ENCODE results near the gene ZNF608. TPM values are rescaled to one million over a fixed set of nuclear protein-coding genes. Genes with fewer than 3 reads are reported as not detected.

The ZNF608 gene
- total RNA-seq, 8 experiments from 2014 or later: 5.0 to 141 (median 99.6) TPM

- Histone ChIP-seq H3K4me1 (replicated peaks in 1 of 2) (peaks cover 0 to 13% of the 10 kb centered on the region in 2 donors), H3K4me3 (peak overlapping the region; percentile 53 to 68 (median 59)), H3K27ac (peak overlapping the region; percentile 83 to 92)
- peak; percentile 6 to 31 (median 22) for ATAC-seq (replicated peaks in 6 of 8)
- WGBS, 10 experiments: 0 to 4% (median 0%) methylated on average over 1 to 11 of the region's 17 CpGs
- in situ Hi-C loops (cut with MboI; ENCODE audit: low pct_unique_long_range_greater_than_20kb in 2 of 9, low sequenced_read_pairs in 9 of 9, unreplicated experiment in 9 of 9): loop anchor here in 2 of 9 experiments (25.0 kb wide), 1 partner anchor 1086 kb away; no protein-coding TSS in a partner anchor
Observed at GRCh38 chr5:124747791-124748686, 1.6 kb upstream of the ZNF608 start.

- peak; percentile 37 to 59 (median 53) for ATAC-seq (replicated peaks in 6 of 8)
- H3K4me3 ChIP-seq: peak overlapping the region; percentile 53 to 68 (median 59)
- WGBS, 10 experiments: 0 to 3% (median 0%) methylated on average over 8 to 20 of the region's 32 CpGs; no CpG with 5 or more reads in 1 of the 10 experiments
- H3K4me1 ChIP-seq (replicated peaks in 1 of 2): peaks cover 0 to 13% of the 10 kb centered on the region in 2 donors
- H3K27ac ChIP-seq: peak overlapping the region; percentile 92 to 94
- in situ Hi-C loops (cut with MboI; ENCODE audit: low pct_unique_long_range_greater_than_20kb in 2 of 9, low sequenced_read_pairs in 9 of 9, unreplicated experiment in 9 of 9): loop anchor here in 2 of 9 experiments (25.0 kb wide), 1 partner anchor 1085 kb away; no protein-coding TSS in a partner anchor
Observed at GRCh38 chr5:124746916-124747790, 714 bp upstream of the ZNF608 start.

- in situ Hi-C loops (cut with MboI; ENCODE audit: low pct_unique_long_range_greater_than_20kb in 2 of 9, low sequenced_read_pairs in 9 of 9, unreplicated experiment in 9 of 9): loop anchor here in 2 of 9 experiments (25.0 kb wide), 1 partner anchor 1083 kb away; no protein-coding TSS in a partner anchor
- peak overlapping the region; percentile 92 to 94 for H3K27ac ChIP-seq
- ATAC-seq (replicated peaks in 6 of 8): no peak
- peaks cover 0 to 8% of the 10 kb centered on the region in 2 donors for H3K4me1 ChIP-seq (replicated peaks in 1 of 2)
- 0 to 51% (median 1%) methylated on average over 1 to 8 of the region's 8 CpGs for WGBS, 10 experiments
- peak overlapping the region; percentile 53 to 68 (median 59) for H3K4me3 ChIP-seq
Observed at GRCh38 chr5:124745007-124745927, 1.2 kb downstream of the ZNF608 start.

- no peaks in the 10 kb centered on the region for H3K4me1 ChIP-seq (replicated peaks in 1 of 2)
- in situ Hi-C loops (cut with MboI; ENCODE audit: low pct_unique_long_range_greater_than_20kb in 2 of 9, low sequenced_read_pairs in 9 of 9, unreplicated experiment in 9 of 9): loop anchor here in 2 of 9 experiments (25.0 kb wide), 1 partner anchor 1082 kb away; no protein-coding TSS in a partner anchor
- H3K27ac ChIP-seq: peak overlapping the region; percentile 92 to 94
- H3K4me3 ChIP-seq: peak overlapping the region; percentile 53 to 68 (median 59)
- WGBS, 10 experiments: 0 to 50% (median 1%) methylated on average over 2 to 15 of the region's 27 CpGs
- ATAC-seq (replicated peaks in 6 of 8): no peak
Observed at GRCh38 chr5:124744170-124744971, 2.1 kb downstream of the ZNF608 start.

GRCh38 chr5:124743602-124744169, 2.8 kb downstream of the ZNF608 start:
- Histone ChIP-seq H3K27ac (peak overlapping the region; percentile 92 to 94), H3K4me3 (peak overlapping the region; percentile 53 to 68 (median 59)), H3K4me1 (replicated peaks in 1 of 2) (peaks cover 0 to 3% of the 10 kb centered on the region in 2 donors)
- WGBS, 10 experiments: 0 to 20% (median 2%) methylated on average over 1 to 5 of the region's 5 CpGs; no CpG with 5 or more reads in 4 of the 10 experiments
- in situ Hi-C loops (cut with MboI; ENCODE audit: low pct_unique_long_range_greater_than_20kb in 2 of 9, low sequenced_read_pairs in 9 of 9, unreplicated experiment in 9 of 9): loop anchor here in 2 of 9 experiments (25.0 kb wide), 1 partner anchor 1081 kb away; no protein-coding TSS in a partner anchor
- no peak for ATAC-seq (replicated peaks in 6 of 8)

GRCh38 chr5:124742983-124743601, 3.3 kb downstream of the ZNF608 start:
- H3K4me3 ChIP-seq: peak overlapping the region; percentile 53 to 68 (median 59)
- peaks cover 0 to 9% of the 10 kb centered on the region in 2 donors for H3K4me1 ChIP-seq (replicated peaks in 1 of 2)
- in situ Hi-C loops (cut with MboI; ENCODE audit: low pct_unique_long_range_greater_than_20kb in 2 of 9, low sequenced_read_pairs in 9 of 9, unreplicated experiment in 9 of 9): loop anchor here in 2 of 9 experiments (25.0 kb wide), 1 partner anchor 1081 kb away; no protein-coding TSS in a partner anchor
- WGBS, 10 experiments: 0 to 27% (median 4%) methylated on average over 2 to 8 of the region's 8 CpGs; no CpG with 5 or more reads in 1 of the 10 experiments
- no peak for ATAC-seq (replicated peaks in 6 of 8)
- peak overlapping the region; percentile 92 to 94 for H3K27ac ChIP-seq

GRCh38 chr5:124742521-124742920, 3.9 kb downstream of the ZNF608 start:
- H3K4me3 ChIP-seq: peak overlapping the region; percentile 53 to 68 (median 59)
- H3K4me1 ChIP-seq (replicated peaks in 1 of 2): peaks cover 0 to 14% of the 10 kb centered on the region in 2 donors
- H3K27ac ChIP-seq: peak overlapping the region; percentile 92 to 94
- in situ Hi-C loops (cut with MboI; ENCODE audit: low pct_unique_long_range_greater_than_20kb in 2 of 9, low sequenced_read_pairs in 9 of 9, unreplicated experiment in 9 of 9): loop anchor here in 2 of 9 experiments (25.0 kb wide), 1 partner anchor 1080 kb away; no protein-coding TSS in a partner anchor
- ATAC-seq (replicated peaks in 6 of 8): no peak
- 0 to 67% (median 0%) methylated on average over 1 to 4 of the region's 4 CpGs for WGBS, 10 experiments

GRCh38 chr5:124741711-124742496, 4.5 kb downstream of the ZNF608 start:
- WGBS, 10 experiments: 0 to 29% (median 0%) methylated on average over 1 to 4 of the region's 4 CpGs; no CpG with 5 or more reads in 5 of the 10 experiments
- H3K4me1 ChIP-seq (replicated peaks in 1 of 2): peaks cover 6 to 20% of the 10 kb centered on the region in 2 donors
- peak; percentile 6 to 48 (median 26) for ATAC-seq (replicated peaks in 6 of 8)
- in situ Hi-C loops (cut with MboI; ENCODE audit: low pct_unique_long_range_greater_than_20kb in 2 of 9, low sequenced_read_pairs in 9 of 9, unreplicated experiment in 9 of 9): loop anchor here in 2 of 9 experiments (25.0 kb wide), 1 partner anchor 1080 kb away; no protein-coding TSS in a partner anchor
- H3K27ac ChIP-seq: peak overlapping the region; percentile 92 to 94
- H3K4me3 ChIP-seq: peak overlapping the region; percentile 53 to 68 (median 59)

- ATAC-seq (replicated peaks in 6 of 8): peak in 3 of 8 experiments; percentile 2 to 55 (median 16)
- peak overlapping the region; percentile 35 to 94 for H3K27ac ChIP-seq
- in situ Hi-C loops (cut with MboI; ENCODE audit: low pct_unique_long_range_greater_than_20kb in 2 of 9, low sequenced_read_pairs in 9 of 9, unreplicated experiment in 9 of 9): loop anchor here in 2 of 9 experiments (25.0 kb wide), 1 partner anchor 1079 kb away; no protein-coding TSS in a partner anchor
- peaks cover 14 to 28% of the 10 kb centered on the region in 2 donors for H3K4me1 ChIP-seq (replicated peaks in 1 of 2)
- 14 to 41% (median 29%) methylated on average over 2 to 4 of the region's 4 CpGs; no CpG with 5 or more reads in 1 of the 10 experiments for WGBS, 10 experiments
- H3K4me3 ChIP-seq: peak overlapping the region; percentile 53 to 68 (median 59)
Observed at GRCh38 chr5:124740991-124741583, 5.4 kb downstream of the ZNF608 start.
